ENCODE results near the gene PLEKHA4. TPM values are rescaled to one million over a fixed set of nuclear protein-coding genes. Genes with fewer than 3 reads are reported as not detected.

Gene PLEKHA4
- total and polyA plus RNA-seq, 9 of the 15 experiments (the other 6 are each of a cell fraction or from before 2014, with no cell fraction given) = 0.07 to 30.8 (median 11.4) TPM

DNA sequence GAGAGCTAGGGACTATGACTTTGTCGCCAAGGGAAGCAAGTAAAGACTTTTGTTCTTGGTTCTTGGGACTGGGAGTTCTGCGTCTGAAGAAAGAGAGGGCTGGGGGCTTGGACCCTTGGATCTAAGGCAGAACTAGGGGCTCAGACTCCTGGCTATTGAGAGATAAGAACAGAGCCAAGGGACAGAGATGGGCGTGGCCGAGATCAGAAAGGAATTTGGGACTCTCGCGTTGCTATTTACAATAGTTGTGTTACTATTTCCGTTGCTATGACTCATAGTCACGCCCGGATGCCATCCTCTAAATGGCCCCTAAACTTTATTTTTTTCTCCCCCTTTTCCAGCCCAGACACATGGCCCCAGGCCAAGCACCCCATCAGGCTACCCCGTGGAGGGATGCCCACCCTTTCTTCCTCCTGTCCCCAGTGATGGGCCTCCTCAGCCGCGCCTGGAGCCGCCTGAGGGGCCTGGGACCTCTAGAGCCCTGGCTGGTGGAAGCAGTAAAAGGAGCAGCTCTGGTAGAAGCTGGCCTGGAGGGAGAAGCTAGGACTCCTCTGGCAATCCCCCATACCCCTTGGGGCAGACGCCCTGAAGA, 4.6 kb upstream of the PLEKHA4 start (continued):
- TF ChIP-seq, protein P1, sequence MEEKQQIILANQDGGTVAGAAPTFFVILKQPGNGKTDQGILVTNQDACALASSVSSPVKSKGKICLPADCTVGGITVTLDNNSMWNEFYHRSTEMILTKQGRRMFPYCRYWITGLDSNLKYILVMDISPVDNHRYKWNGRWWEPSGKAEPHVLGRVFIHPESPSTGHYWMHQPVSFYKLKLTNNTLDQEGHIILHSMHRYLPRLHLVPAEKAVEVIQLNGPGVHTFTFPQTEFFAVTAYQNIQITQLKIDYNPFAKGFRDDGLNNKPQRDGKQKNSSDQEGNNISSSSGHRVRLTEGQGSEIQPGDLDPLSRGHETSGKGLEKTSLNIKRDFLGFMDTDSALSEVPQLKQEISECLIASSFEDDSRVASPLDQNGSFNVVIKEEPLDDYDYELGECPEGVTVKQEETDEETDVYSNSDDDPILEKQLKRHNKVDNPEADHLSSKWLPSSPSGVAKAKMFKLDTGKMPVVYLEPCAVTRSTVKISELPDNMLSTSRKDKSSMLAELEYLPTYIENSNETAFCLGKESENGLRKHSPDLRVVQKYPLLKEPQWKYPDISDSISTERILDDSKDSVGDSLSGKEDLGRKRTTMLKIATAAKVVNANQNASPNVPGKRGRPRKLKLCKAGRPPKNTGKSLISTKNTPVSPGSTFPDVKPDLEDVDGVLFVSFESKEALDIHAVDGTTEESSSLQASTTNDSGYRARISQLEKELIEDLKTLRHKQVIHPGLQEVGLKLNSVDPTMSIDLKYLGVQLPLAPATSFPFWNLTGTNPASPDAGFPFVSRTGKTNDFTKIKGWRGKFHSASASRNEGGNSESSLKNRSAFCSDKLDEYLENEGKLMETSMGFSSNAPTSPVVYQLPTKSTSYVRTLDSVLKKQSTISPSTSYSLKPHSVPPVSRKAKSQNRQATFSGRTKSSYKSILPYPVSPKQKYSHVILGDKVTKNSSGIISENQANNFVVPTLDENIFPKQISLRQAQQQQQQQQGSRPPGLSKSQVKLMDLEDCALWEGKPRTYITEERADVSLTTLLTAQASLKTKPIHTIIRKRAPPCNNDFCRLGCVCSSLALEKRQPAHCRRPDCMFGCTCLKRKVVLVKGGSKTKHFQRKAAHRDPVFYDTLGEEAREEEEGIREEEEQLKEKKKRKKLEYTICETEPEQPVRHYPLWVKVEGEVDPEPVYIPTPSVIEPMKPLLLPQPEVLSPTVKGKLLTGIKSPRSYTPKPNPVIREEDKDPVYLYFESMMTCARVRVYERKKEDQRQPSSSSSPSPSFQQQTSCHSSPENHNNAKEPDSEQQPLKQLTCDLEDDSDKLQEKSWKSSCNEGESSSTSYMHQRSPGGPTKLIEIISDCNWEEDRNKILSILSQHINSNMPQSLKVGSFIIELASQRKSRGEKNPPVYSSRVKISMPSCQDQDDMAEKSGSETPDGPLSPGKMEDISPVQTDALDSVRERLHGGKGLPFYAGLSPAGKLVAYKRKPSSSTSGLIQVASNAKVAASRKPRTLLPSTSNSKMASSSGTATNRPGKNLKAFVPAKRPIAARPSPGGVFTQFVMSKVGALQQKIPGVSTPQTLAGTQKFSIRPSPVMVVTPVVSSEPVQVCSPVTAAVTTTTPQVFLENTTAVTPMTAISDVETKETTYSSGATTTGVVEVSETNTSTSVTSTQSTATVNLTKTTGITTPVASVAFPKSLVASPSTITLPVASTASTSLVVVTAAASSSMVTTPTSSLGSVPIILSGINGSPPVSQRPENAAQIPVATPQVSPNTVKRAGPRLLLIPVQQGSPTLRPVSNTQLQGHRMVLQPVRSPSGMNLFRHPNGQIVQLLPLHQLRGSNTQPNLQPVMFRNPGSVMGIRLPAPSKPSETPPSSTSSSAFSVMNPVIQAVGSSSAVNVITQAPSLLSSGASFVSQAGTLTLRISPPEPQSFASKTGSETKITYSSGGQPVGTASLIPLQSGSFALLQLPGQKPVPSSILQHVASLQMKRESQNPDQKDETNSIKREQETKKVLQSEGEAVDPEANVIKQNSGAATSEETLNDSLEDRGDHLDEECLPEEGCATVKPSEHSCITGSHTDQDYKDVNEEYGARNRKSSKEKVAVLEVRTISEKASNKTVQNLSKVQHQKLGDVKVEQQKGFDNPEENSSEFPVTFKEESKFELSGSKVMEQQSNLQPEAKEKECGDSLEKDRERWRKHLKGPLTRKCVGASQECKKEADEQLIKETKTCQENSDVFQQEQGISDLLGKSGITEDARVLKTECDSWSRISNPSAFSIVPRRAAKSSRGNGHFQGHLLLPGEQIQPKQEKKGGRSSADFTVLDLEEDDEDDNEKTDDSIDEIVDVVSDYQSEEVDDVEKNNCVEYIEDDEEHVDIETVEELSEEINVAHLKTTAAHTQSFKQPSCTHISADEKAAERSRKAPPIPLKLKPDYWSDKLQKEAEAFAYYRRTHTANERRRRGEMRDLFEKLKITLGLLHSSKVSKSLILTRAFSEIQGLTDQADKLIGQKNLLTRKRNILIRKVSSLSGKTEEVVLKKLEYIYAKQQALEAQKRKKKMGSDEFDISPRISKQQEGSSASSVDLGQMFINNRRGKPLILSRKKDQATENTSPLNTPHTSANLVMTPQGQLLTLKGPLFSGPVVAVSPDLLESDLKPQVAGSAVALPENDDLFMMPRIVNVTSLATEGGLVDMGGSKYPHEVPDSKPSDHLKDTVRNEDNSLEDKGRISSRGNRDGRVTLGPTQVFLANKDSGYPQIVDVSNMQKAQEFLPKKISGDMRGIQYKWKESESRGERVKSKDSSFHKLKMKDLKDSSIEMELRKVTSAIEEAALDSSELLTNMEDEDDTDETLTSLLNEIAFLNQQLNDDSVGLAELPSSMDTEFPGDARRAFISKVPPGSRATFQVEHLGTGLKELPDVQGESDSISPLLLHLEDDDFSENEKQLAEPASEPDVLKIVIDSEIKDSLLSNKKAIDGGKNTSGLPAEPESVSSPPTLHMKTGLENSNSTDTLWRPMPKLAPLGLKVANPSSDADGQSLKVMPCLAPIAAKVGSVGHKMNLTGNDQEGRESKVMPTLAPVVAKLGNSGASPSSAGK (IDR thresholded peaks at IDR 0.05) = no peak
- no peak for TF ChIP-seq SNIP1 (IDR thresholded peaks at IDR 0.05; ENCODE audit: low read depth)
- no peak for TF ChIP-seq ZNF644 (tag; IDR thresholded peaks at IDR 0.05; ENCODE audit: low read depth)
- TF ChIP-seq SAFB (IDR thresholded peaks at IDR 0.05; ENCODE audit: borderline replicate concordance, low read depth, low read length) = no peak
- TF ChIP-seq, protein P2, sequence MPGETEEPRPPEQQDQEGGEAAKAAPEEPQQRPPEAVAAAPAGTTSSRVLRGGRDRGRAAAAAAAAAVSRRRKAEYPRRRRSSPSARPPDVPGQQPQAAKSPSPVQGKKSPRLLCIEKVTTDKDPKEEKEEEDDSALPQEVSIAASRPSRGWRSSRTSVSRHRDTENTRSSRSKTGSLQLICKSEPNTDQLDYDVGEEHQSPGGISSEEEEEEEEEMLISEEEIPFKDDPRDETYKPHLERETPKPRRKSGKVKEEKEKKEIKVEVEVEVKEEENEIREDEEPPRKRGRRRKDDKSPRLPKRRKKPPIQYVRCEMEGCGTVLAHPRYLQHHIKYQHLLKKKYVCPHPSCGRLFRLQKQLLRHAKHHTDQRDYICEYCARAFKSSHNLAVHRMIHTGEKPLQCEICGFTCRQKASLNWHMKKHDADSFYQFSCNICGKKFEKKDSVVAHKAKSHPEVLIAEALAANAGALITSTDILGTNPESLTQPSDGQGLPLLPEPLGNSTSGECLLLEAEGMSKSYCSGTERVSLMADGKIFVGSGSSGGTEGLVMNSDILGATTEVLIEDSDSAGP (CRISPR knock-in tag; IDR thresholded peaks at IDR 0.05) = no peak
- TF ChIP-seq CBFA2T2 (conservative IDR thresholded peaks at IDR 0.05) = no peak; the same call in 1 of the 2 replicates
- TF ChIP-seq TAF15 (IDR thresholded peaks at IDR 0.05; ENCODE audit: low read depth, low read length) = no peak
- TF ChIP-seq, protein P3, sequence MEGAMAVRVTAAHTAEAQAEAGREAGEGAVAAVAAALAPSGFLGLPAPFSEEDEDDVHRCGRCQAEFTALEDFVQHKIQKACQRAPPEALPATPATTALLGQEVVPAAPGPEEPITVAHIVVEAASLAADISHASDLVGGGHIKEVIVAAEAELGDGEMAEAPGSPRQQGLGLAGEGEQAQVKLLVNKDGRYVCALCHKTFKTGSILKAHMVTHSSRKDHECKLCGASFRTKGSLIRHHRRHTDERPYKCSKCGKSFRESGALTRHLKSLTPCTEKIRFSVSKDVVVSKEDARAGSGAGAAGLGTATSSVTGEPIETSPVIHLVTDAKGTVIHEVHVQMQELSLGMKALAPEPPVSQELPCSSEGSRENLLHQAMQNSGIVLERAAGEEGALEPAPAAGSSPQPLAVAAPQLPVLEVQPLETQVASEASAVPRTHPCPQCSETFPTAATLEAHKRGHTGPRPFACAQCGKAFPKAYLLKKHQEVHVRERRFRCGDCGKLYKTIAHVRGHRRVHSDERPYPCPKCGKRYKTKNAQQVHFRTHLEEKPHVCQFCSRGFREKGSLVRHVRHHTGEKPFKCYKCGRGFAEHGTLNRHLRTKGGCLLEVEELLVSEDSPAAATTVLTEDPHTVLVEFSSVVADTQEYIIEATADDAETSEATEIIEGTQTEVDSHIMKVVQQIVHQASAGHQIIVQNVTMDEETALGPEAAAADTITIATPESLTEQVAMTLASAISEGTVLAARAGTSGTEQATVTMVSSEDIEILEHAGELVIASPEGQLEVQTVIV (CRISPR knock-in tag; IDR thresholded peaks at IDR 0.05; ENCODE audit: borderline replicate concordance) = no peak
- TF ChIP-seq CBX8 (IDR thresholded peaks at IDR 0.05; ENCODE audit: borderline replicate concordance, extremely low read depth, low read depth, low read length, poor library complexity, severe bottlenecking) = no peak
- TF ChIP-seq MCM5 (IDR thresholded peaks at IDR 0.05; ENCODE audit: low read depth) = no peak
- no peak for TF ChIP-seq ZNF431 (CRISPR knock-in tag; IDR thresholded peaks at IDR 0.05)
- 0 out of 2 replicates have a peak, but pooled peaks have one; percentile 9 for TF ChIP-seq NR2F6 (CRISPR knock-in tag; IDR thresholded peaks at IDR 0.05)
